Natural killer cell (primary cell): ENCODE data around the gene UNC119B. TPM values are rescaled to one million over a fixed set of nuclear protein-coding genes. Genes with fewer than 3 reads are reported as not detected.

Experiments used
- ATAC-seq, 3 donors: fragments of 150-1000 bp in 2 of 3; fragments of 200-7000 bp in 1 of 3; cut with Tn5 transposase; 1 replicate in 1 of 3; 2 replicates in 2 of 3; pipeline ENCODE4 v1.10.0; 2021; ENCODE audit warnings: mild to moderate bottlenecking in 2 of 3, moderate library complexity in 2 of 3
- DNase-seq, 2 donors: peaks; one replicate each; pipeline versions ENCODE4 v3.0.0 to v3.0.0-alpha.2; 2013 to 2021; ENCODE audit warnings: mixed read lengths in 1 of 2
- H3K27ac ChIP-seq: one replicate; pipeline ENCODE4 v1.5.1; 2013; ENCODE audit warnings: mild to moderate bottlenecking, low read length
- H3K27me3 ChIP-seq: one replicate; pipeline ENCODE4 v1.6.1; 2013; ENCODE audit warnings: low read length; ENCODE audit not compliant: control insufficient read depth, insufficient read depth
- H3K36me3 ChIP-seq: one replicate; pipeline ENCODE4 v1.6.1; 2013; ENCODE audit warnings: low read length; ENCODE audit not compliant: control insufficient read depth, insufficient read depth
- H3K4me1 ChIP-seq: one replicate; pipeline ENCODE4 v1.6.1; 2013; ENCODE audit warnings: low read length; ENCODE audit not compliant: control insufficient read depth, insufficient read depth
- H3K4me3 ChIP-seq: one replicate; pipeline ENCODE4 v1.5.1; 2013; ENCODE audit warnings: low read length
- H3K9me3 ChIP-seq: one replicate; pipeline ENCODE4 v1.6.1; 2013; ENCODE audit warnings: low read length; ENCODE audit not compliant: control insufficient read depth, insufficient read depth
- H3K27ac Mint-ChIP-seq, 2 donors: one replicate each; pipeline ENCODE4 v1.8.0; 2022; ENCODE audit warnings: mild to moderate bottlenecking in 2 of 2, mixed read lengths in 2 of 2, moderate library complexity in 1 of 2
- H3K27me3 Mint-ChIP-seq, 2 donors: one replicate each; pipeline ENCODE4 v1.8.0; 2022; ENCODE audit warnings: low read depth in 2 of 2, mixed read lengths in 2 of 2
- H3K36me3 Mint-ChIP-seq: one replicate; pipeline ENCODE4 v1.8.0; 2022; ENCODE audit warnings: mixed read lengths
- H3K4me1 Mint-ChIP-seq, 2 donors: one replicate each; pipeline ENCODE4 v1.8.0; 2022; ENCODE audit warnings: mixed read lengths in 2 of 2
- H3K4me3 Mint-ChIP-seq: one replicate; pipeline ENCODE4 v1.8.0; 2022; ENCODE audit warnings: mild to moderate bottlenecking, moderate library complexity, mixed read lengths
- H3K9me3 Mint-ChIP-seq, 2 donors: one replicate each; pipeline ENCODE4 v1.8.0; 2022; ENCODE audit warnings: mixed read lengths in 2 of 2
- WGBS: methylation state at CpG from one replicate; pipeline ENCODE4 v1.1.7; 2013; ENCODE audit warnings: missing lambda C conversion rate; ENCODE audit not compliant: insufficient coverage; 5-methylcytosine and 5-hydroxymethylcytosine counted together
- intact Hi-C: fragments of 100-400 bp; cut with micrococcal nuclease; formaldehyde crosslinking; loops from one replicate; pipeline ENCODE4 v1.14.2; 2022
- total RNA-seq, 4 donors: library from RNA; stranded (reverse); fragments of 120-200 nt in 1 of 4; gene quantifications; one replicate each; pipeline versions ENCODE4 v1.2.3 to v1.2.4, GENCODE V29; 2013 to 2022
- TF ChIP-seq, protein P1 (sequence below): fragments of 200-600 bp; IDR thresholded peaks from one replicate; pipeline ENCODE4 v1.8.0; 2022; ENCODE audit warnings: antibody characterized with exemption

UNC119B gene
- total RNA-seq, 3 donors from 2014 or later (not counting 1 experiment from before 2014, with no cell fraction given): 10.7 to 11.6 (median 11.6) TPM

DNA sequence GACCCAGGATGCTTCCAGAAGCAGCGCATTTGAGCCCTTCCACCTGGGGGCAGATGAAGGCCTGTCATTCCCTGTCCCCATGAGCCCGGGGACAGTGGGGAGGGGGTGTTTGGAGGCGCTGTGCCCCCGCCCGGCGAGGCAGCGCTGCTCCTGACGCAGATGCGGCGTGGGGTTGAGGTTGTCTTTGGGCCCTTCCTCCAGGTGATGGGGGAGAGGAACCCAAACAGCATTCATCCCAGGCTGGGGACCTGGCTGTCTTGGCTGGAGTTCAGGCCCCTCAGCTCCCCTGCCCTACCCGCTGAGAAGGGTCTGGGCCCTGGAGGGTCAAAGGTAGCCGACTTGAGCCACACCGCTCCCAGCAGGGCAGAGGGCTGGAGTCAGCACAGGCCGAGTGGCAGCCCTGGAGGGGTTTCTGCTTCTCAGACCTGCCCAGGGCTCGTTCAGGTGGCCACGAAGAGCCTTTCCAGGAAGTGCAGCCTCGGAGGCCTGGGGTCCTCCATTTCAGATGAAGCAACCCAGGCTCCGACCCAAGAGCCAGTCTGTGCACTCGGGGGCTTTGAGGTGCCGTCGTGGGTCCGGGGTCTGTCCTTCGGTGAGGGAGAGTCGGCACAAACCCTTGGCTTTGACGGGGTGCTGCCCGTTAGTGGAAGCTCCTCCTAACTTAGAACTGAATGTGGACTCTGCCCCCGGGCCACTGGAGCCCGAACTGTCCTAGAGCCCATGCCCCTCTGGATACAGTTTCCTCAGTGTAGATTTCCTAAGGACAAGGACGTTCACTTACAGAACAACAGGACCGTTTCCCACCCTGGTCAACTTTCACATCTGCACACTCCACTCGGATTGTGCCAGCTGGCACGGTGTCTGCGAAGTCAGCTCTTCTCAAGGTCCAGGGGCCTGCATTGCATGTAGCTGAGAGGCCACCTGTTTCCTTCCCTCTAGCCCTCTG lies 31.5 kb downstream of the UNC119B start:
- no peaks in the 10 kb centered on the region for H3K36me3 Mint-ChIP-seq
- H3K27me3 Mint-ChIP-seq: no peaks in the 10 kb centered on the region
- no peak overlapping the region for H3K4me3 Mint-ChIP-seq
- H3K9me3 Mint-ChIP-seq: no peaks in the 10 kb centered on the region
- no peaks in the 10 kb centered on the region for H3K4me1 Mint-ChIP-seq
- H3K4me3 ChIP-seq: no peak overlapping the region
- H3K27ac ChIP-seq: no peak overlapping the region
- intact Hi-C loops: no loop called here
- TF ChIP-seq, protein P1, sequence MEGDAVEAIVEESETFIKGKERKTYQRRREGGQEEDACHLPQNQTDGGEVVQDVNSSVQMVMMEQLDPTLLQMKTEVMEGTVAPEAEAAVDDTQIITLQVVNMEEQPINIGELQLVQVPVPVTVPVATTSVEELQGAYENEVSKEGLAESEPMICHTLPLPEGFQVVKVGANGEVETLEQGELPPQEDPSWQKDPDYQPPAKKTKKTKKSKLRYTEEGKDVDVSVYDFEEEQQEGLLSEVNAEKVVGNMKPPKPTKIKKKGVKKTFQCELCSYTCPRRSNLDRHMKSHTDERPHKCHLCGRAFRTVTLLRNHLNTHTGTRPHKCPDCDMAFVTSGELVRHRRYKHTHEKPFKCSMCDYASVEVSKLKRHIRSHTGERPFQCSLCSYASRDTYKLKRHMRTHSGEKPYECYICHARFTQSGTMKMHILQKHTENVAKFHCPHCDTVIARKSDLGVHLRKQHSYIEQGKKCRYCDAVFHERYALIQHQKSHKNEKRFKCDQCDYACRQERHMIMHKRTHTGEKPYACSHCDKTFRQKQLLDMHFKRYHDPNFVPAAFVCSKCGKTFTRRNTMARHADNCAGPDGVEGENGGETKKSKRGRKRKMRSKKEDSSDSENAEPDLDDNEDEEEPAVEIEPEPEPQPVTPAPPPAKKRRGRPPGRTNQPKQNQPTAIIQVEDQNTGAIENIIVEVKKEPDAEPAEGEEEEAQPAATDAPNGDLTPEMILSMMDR: no peak
- ATAC-seq (no peak), DNase-seq (no peak)
- no peaks in the 10 kb centered on the region for H3K27me3 ChIP-seq
- whole genome bisulfite sequencing: 93% methylated on average over 33 of the region's 33 CpGs
- no peak overlapping the region for H3K27ac Mint-ChIP-seq
- peaks cover 3% of the 10 kb centered on the region for H3K36me3 ChIP-seq
- H3K9me3 ChIP-seq: no peaks in the 10 kb centered on the region
- no peaks in the 10 kb centered on the region for H3K4me1 ChIP-seq

DNA sequence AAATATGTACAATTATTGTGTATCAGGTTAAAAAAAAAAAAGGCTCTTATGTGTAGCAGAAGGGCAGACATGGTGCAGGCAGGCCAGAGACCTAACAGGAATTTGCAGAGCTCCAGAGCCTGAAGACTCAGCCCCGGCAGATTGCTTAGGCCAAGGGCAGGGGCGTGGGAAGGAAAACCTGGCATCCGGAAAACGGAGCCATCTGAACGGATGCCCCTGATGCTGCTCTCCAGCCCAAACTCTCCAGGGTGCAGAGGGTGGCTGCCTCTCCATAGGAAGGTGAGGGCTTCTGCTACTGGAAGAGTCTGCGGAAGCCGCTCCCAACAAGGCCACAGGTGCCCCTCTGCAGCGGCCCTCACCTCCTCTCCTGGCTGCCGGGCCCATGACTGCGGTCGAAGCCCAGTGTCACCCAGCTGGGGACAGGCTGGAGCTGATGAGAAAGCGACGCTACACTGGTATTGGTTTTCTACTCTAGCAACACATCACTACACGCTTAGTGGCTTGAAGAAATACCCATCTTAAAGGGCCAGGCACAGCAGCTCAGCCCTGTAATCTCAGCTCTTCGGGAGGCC lies 34.8 kb downstream of the UNC119B start:
- Histone ChIP-seq H3K4me1 (peaks cover 3% of the 10 kb centered on the region), H3K9me3 (no peaks in the 10 kb centered on the region), H3K36me3 (no peaks in the 10 kb centered on the region), H3K27ac (no peak overlapping the region), H3K27me3 (no peaks in the 10 kb centered on the region), H3K4me3 (no peak overlapping the region)
- H3K27me3 Mint-ChIP-seq: no peaks in the 10 kb centered on the region
- no peaks in the 10 kb centered on the region for H3K9me3 Mint-ChIP-seq
- no peak overlapping the region for H3K4me3 Mint-ChIP-seq
- DNase-seq: no peak
- 95% methylated on average over 15 of the region's 15 CpGs for WGBS
- H3K4me1 Mint-ChIP-seq: no peaks in the 10 kb centered on the region
- intact Hi-C loops: no loop called here
- TF ChIP-seq, protein P1: no peak
- no peaks in the 10 kb centered on the region for H3K36me3 Mint-ChIP-seq
- no peak for ATAC-seq
- no peak overlapping the region for H3K27ac Mint-ChIP-seq

DNA sequence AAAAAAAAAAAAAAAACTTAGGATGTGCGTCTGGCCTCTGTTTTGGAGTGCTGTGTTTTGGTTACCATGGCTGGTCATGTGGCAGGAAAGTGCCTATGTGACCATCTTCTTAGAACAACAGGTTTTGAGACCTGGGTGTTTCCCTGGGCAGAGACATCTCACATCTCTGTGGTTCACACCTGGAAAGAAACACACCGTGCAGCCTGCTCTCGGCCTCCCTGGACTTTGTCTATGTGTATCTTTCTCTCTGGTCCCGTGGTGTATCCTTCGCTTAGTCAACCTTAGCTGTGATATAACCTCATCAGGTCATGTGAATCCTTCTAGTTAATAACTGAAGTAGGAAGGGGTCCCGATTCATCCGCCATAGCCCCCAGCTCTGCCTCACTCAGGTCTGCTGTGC lies 38.0 kb downstream of the UNC119B start:
- Histone ChIP-seq H3K9me3 (no peaks in the 10 kb centered on the region), H3K36me3 (no peaks in the 10 kb centered on the region), H3K27ac (no peak overlapping the region), H3K4me1 (peaks cover 3% of the 10 kb centered on the region), H3K27me3 (no peaks in the 10 kb centered on the region), H3K4me3 (no peak overlapping the region)
- no peak overlapping the region for H3K27ac Mint-ChIP-seq
- peaks cover 0 to 4% of the 10 kb centered on the region in 2 donors for H3K27me3 Mint-ChIP-seq
- H3K4me1 Mint-ChIP-seq: no peaks in the 10 kb centered on the region
- peak in 1 of 2 donors; percentile 26 for DNase-seq
- ATAC-seq: peak; percentile 37 to 69 (median 68)
- no peaks in the 10 kb centered on the region for H3K9me3 Mint-ChIP-seq
- WGBS: 64% methylated on average over 7 of the region's 7 CpGs
- no peaks in the 10 kb centered on the region for H3K36me3 Mint-ChIP-seq
- TF ChIP-seq, protein P1: no peak
- intact Hi-C loops: no loop called here
- no peak overlapping the region for H3K4me3 Mint-ChIP-seq
